WTC11 (cell line): ENCODE measurements around the gene FAM20C.

Source experiments
- ATF3 ChIP-seq: sonication (generic); formaldehyde crosslinking; conservative IDR thresholded peaks from 2 replicates; pipeline ENCODE4 v1.8.1; 2022; ENCODE audit warnings: mild to moderate bottlenecking, missing genetic modification reagents
- CBFB ChIP-seq: sonication (generic); formaldehyde crosslinking; IDR thresholded peaks from 2 replicates; pipeline ENCODE4 v1.8.1; 2022; ENCODE audit warnings: mild to moderate bottlenecking, low read depth, missing genetic modification reagents
- CTCF ChIP-seq: fragments of 200-600 bp; IDR thresholded peaks from 2 replicates; pipeline ENCODE4 v1.8.0; 2022; ENCODE audit warnings: antibody characterized with exemption
- E2F1 ChIP-seq: sonication (generic); formaldehyde crosslinking; IDR thresholded peaks from 2 replicates; pipeline ENCODE4 v1.8.0; 2022; ENCODE audit warnings: mild to moderate bottlenecking, missing genetic modification reagents
- ESRRA ChIP-seq: sonication (generic); formaldehyde crosslinking; IDR thresholded peaks from 2 replicates; pipeline ENCODE4 v1.8.1; 2022; ENCODE audit warnings: mild to moderate bottlenecking, missing genetic modification reagents, borderline replicate concordance
- NR2C2 ChIP-seq: sonication (generic); formaldehyde crosslinking; IDR thresholded peaks from 2 replicates; pipeline ENCODE4 v1.8.0; 2022; ENCODE audit warnings: mild to moderate bottlenecking, missing genetic modification reagents
- SP1 ChIP-seq: sonication (generic); formaldehyde crosslinking; conservative IDR thresholded peaks from 2 replicates; pipeline ENCODE4 v1.8.1; 2022; ENCODE audit warnings: missing genetic modification reagents
- ZBTB43 ChIP-seq: sonication (generic); formaldehyde crosslinking; IDR thresholded peaks from 2 replicates; pipeline ENCODE4 v1.8.1; 2023; ENCODE audit warnings: mild to moderate bottlenecking, missing genetic modification reagents
- ZNF121 ChIP-seq: sonication (generic); formaldehyde crosslinking; IDR thresholded peaks from 2 replicates; pipeline ENCODE4 v1.8.0; 2023; ENCODE audit warnings: missing genetic modification reagents
- ZNF138 ChIP-seq: sonication (generic); formaldehyde crosslinking; conservative IDR thresholded peaks from 2 replicates; pipeline ENCODE4 v1.8.1; 2022; ENCODE audit warnings: mild to moderate bottlenecking, moderate library complexity, missing genetic modification reagents
- ZNF512 ChIP-seq: sonication (generic); formaldehyde crosslinking; IDR thresholded peaks from 2 replicates; pipeline ENCODE4 v1.8.1; 2022; ENCODE audit warnings: missing genetic modification reagents, borderline replicate concordance
- TF ChIP-seq, protein P1 (sequence below): sonication (generic); formaldehyde crosslinking; IDR thresholded peaks from 2 replicates; pipeline ENCODE4 v1.8.0; 2023; ENCODE audit warnings: missing genetic modification reagents, mild to moderate bottlenecking, borderline replicate concordance

DNA sequence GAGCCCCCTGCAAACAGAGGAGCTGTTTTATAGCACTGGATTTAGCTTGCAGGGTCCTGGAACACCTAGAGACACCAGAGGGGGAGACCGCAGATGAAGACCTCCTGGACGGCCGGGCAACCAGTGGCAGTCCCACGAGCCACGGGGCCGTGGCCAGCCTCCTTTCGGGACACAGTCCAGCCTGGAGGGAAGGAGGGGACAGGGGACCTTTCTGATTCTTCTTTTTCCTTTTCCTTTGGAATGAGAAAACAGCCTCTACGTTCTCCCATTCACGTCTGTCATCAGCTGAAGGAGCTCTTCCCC, 35.4 kb upstream of the FAM20C start:
- TF ChIP-seq CTCF (no peak), CBFB (CRISPR knock-in tag) (no peak), NR2C2 (CRISPR knock-in tag) (no peak), ZNF138 (no peak), ZBTB43 (CRISPR knock-in tag) (no peak), E2F1 (CRISPR knock-in tag) (no peak), ZNF121 (no peak), ATF3 (CRISPR knock-in tag) (no peak), ESRRA (no peak), SP1 (no peak), ZNF512 (CRISPR knock-in tag) (no peak)
- TF ChIP-seq, protein P1, sequence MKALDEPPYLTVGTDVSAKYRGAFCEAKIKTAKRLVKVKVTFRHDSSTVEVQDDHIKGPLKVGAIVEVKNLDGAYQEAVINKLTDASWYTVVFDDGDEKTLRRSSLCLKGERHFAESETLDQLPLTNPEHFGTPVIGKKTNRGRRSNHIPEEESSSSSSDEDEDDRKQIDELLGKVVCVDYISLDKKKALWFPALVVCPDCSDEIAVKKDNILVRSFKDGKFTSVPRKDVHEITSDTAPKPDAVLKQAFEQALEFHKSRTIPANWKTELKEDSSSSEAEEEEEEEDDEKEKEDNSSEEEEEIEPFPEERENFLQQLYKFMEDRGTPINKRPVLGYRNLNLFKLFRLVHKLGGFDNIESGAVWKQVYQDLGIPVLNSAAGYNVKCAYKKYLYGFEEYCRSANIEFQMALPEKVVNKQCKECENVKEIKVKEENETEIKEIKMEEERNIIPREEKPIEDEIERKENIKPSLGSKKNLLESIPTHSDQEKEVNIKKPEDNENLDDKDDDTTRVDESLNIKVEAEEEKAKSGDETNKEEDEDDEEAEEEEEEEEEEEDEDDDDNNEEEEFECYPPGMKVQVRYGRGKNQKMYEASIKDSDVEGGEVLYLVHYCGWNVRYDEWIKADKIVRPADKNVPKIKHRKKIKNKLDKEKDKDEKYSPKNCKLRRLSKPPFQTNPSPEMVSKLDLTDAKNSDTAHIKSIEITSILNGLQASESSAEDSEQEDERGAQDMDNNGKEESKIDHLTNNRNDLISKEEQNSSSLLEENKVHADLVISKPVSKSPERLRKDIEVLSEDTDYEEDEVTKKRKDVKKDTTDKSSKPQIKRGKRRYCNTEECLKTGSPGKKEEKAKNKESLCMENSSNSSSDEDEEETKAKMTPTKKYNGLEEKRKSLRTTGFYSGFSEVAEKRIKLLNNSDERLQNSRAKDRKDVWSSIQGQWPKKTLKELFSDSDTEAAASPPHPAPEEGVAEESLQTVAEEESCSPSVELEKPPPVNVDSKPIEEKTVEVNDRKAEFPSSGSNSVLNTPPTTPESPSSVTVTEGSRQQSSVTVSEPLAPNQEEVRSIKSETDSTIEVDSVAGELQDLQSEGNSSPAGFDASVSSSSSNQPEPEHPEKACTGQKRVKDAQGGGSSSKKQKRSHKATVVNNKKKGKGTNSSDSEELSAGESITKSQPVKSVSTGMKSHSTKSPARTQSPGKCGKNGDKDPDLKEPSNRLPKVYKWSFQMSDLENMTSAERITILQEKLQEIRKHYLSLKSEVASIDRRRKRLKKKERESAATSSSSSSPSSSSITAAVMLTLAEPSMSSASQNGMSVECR, result no peak
